GM21529 (cell line): Measurements from ENCODE around the gene RNU6-1.

Source experiments
- ATAC-seq: cut with Tn5 transposase; IDR thresholded peaks from one replicate; pipeline ENCODE4 v1.9.1; 2021; ENCODE audit not compliant: unreplicated experiment

RNU6-1 gene

GRCh38 chr15:67834581-67835296, 5.1 kb downstream of the RNU6-1 start:
- no peak for ATAC-seq

GRCh38 chr15:67833710-67834511, 5.9 kb downstream of the RNU6-1 start:
- ATAC-seq, result no peak

GRCh38 chr15:67832897-67833709, 6.7 kb downstream of the RNU6-1 start:
- ATAC-seq, result no peak

DNA sequence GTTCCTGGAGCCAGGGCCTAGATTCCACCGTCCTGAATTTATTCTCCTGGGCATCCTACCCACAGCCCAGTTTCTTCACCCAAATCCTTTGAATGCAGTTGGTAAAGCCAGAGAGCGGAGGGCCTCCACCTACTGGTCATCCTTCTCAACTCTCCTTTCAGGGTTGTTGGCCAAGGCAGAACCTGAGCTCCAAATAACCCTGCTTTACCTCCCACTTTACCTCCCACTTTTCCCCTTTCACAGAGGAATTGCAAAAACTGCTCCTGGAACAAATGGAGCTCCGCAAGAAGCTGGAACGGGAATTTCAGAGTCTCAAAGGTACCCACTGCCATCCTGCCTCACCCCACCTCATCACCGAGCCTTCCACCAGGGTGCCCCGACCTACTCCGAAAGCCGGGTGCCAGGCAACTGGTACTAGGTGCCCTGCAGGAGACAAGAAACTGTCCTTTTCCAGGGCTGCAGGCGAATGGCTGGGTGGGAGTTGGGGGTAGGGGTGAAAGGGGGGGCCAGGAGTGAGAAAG, 7.8 kb downstream of the RNU6-1 start:
- ATAC-seq, result no peak

GRCh38 chr15:67831363-67831762, 8.5 kb downstream of the RNU6-1 start:
- ATAC-seq, result no peak

DNA sequence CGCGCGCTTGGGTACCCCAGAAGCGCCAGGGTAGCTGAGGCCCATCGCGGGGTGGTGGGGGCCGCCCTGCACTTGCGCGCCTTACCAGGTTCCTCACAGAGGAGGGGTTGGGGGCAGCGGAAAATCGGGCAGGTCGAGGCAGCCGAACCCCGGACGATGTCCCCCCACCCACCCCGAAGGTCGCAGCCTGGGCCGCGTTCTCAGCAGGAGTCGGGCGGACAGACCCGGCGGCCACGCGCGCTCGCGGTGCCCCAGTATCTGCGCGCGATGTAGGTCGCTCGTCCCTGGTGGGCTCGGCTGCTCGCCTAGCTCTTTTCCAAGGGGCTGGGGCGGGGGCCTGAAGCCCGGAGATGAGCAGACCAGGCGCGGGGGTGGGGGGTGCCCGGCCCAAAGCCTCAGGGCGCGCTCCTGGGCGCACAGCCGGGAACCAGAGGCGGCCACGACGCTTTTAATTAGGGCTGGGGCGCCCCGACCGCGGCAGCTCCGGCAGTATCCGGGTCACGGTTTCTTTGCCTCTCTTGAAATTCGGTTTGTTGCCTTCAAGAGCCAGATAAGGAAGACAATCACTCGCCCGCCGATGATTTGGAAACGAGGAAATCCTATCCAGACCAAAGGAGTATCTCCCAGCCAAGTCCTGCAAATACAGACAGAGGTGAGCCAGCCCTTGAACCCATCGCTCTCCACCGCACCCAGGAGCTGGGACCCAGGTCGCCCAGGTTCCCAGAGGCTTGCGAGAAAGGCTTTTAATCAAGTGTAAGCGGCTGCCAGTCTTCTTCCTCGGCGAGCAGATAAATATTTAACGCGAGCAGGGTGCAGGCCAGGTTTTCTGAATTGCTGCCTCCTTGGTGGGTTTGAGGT, 10.0 kb downstream of the RNU6-1 start:
- ATAC-seq, result no peak

DNA sequence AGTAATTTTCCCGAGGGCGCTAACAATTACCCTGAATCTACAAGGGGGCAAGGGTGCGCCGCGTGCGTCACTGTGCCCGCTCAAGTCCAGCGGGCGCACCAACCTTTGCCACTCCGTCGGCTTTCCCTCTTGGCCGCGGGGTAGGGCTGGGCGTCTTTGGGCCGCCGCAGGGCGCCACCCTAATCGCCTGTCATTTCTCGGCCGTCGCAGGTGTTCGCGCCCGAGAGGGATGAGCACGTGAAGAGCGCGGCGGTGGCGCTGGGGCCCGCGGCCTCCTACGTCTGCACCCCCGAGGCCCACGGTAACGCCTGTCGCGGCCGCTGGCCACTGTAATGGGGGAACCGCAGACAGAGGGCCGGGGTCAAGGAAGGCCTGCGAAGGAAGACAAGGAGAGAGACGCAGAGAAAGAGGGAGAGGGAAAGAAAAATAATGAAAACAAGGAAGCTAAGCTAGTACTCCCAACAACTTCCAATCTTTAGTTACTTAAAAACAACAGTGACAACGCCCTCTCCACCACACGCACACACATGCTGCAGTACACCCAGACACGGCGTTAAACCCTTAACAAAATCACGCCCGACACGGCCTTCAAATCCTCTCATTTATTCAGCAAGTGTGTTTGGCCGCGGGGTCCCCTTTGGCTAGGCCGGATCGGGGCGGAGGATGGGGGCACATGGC, 10.7 kb downstream of the RNU6-1 start:
- ATAC-seq, result no peak

DNA sequence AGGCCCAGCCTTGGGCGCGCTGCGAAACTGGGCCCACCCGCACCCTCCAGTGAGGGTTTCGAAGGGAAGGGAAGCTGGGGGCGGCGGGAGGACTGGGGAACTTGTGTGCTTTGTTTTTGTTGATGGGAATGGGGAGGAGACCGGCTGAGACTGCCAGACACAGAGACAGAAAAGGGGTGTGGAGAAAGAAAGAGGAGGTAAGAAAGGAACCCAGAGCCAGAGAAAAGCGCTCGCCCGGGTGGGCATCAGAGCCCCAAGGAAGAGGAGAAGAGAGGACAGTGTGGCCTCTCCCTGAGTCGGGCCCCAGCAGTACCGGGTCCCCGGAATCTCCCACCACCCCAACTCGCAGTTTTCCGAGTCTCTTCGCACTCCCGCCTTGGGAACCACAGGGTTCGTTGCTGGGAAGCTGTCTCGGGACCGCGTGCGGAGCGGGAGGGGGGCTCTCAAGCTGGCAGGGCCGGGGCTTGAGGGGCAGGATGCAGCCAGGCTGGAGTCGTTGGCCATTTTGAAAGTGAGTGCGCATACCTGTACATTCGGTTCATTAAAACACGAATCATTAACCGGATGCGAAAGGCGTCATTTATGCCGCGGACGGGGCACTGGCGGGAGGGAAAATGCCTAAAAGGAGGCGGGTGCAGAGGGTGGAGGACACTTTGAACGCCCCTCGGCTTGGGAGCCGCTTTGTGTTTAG, 11.4 kb downstream of the RNU6-1 start:
- ATAC-seq, result no peak

DNA sequence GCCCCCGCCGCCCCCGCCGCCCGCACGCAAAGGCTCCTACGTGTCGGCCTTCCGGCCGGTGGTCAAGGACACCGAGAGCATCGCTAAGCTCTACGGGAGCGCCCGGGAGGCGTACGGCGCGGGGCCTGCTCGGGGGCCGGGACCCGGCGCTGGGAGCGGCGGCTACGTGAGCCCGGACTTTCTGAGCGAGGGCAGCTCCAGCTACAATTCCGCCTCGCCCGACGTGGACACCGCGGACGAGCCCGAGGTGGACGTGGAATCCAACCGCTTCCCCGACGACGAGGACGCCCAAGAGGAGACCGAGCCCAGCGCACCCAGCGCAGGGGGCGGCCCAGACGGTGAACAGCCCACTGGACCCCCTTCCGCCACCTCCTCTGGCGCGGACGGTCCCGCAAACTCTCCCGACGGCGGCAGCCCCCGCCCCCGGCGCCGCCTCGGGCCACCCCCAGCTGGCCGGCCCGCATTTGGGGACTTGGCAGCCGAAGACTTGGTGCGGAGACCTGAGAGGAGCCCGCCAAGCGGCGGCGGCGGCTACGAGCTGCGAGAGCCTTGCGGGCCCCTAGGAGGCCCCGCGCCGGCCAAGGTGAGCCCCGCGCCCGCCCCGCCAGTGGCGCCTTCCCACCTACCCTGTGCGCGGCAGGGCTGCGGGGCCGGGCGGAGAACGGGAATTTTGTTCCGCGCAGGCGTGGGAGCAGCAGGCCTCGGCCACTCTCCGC, 12.1 kb downstream of the RNU6-1 start:
- ATAC-seq, result no peak

DNA sequence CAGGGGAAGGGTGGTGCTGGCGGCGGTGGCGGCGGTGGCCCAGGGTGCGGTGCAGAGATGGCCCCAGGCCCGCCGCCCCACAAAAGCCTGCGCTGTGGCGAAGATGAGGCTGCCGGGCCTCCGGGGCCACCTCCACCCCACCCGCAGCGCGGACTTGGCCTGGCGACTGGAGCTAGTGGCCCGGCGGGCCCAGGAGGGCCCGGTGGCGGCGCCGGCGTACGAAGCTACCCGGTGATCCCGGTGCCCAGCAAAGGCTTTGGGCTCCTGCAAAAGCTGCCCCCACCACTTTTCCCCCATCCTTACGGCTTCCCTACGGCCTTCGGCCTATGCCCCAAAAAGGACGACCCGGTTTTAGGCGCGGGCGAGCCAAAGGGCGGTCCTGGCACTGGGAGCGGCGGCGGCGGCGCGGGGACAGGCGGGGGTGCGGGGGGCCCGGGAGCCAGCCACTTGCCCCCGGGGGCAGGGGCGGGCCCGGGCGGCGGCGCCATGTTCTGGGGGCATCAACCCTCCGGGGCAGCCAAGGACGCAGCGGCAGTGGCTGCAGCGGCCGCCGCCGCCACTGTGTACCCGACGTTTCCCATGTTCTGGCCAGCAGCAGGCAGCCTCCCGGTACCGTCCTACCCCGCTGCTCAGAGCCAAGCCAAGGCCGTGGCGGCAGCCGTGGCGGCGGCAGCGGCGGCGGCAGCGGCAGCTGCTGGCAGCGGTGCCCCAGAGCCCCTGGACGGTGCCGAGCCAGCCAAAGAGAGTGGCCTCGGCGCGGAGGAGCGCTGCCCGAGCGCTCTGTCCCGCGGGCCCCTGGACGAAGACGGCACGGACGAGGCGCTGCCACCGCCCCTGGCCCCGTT, 12.9 kb downstream of the RNU6-1 start:
- ATAC-seq, result no peak

- ATAC-seq, result no peak
Measured at GRCh38 chr15:67825881-67826716, 13.7 kb downstream of the RNU6-1 start.

DNA sequence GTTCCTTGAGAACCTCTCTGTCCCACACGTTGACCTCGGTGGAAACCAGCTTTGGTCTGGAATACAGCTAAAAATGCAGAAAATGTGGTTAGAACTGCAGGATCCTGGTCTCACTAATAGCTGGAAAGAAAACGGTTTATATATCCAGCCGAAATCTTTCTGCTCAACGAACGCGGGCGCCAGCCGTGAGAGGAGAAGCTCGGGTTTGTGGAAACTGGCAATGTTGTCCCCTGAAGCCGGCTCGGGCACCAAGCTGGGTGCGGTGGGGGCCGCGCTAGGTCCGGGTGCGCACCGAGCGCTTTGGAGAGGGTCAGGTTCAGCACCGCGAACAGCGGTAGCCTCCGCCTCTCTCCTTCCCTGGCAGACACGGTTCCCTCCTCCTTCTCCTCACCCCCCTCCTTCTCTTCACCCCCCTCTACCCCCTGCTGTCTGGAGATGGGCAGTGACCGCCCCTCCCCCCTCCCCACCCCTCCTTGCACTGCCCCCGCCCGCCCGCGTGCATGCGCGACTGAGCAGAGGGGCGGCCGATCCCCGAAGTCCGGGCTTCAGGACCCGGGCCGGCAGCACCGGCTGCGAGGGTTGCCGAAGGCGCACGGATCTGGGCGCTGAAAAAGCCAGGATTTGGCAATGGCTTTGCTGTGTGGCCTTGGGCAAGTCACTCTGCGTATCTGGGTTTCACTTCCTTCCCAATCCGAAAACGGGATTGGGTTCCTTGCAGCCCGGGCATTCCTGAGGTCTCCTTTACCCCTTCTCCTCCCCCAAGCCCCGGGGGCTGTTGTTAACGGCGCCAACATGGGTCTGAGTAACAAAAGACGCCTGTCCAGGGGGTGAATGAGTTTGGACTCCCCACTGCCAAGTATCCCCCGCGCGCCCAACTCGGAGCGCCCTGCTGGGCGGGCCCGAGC, 14.6 kb downstream of the RNU6-1 start, which contains the start of gene SKOR1:
Gene SKOR1, plus strand, starts transcription at position 534 of the 905 bp plus-strand sequence. Its CDS starts 94 bp downstream, at position 628.
- ATAC-seq, result no peak

DNA sequence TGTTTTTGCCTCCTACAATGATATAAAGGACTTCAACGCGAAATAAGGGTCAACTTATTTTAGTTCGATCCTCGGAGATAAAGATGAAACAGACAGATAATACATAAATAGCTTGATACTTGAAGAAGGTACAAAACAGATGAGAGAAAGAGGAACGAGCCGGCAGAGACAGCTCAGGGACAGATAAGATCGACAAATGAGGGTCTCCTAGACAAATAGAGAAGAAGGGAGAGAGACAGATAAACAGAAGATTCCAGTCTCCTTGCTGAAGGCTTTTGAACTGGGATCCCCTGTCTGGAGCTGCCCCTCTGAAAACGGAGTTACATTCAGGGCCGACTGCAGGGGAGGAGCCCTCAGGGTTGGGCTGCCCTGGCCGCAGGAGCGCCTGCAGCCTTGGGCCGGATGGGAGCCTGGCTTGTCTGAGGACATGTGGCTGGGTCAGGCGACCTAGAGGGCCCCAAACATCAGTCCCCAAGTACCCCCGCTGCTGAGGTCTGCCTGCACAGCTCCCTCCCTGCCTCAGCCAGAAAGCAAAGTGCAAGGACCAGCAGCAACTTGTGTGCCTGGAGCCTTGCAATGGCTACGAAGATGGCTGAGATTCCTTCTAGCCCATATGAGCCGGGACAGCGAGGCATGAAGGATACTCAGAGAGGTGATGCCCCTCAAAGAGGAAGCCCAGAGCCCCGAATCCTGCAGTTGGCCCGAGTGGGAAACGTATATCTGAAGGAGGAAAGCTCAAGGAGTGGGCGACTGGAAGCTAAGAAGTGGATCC, 15.5 kb downstream of the RNU6-1 start:
- no peak for ATAC-seq

DNA sequence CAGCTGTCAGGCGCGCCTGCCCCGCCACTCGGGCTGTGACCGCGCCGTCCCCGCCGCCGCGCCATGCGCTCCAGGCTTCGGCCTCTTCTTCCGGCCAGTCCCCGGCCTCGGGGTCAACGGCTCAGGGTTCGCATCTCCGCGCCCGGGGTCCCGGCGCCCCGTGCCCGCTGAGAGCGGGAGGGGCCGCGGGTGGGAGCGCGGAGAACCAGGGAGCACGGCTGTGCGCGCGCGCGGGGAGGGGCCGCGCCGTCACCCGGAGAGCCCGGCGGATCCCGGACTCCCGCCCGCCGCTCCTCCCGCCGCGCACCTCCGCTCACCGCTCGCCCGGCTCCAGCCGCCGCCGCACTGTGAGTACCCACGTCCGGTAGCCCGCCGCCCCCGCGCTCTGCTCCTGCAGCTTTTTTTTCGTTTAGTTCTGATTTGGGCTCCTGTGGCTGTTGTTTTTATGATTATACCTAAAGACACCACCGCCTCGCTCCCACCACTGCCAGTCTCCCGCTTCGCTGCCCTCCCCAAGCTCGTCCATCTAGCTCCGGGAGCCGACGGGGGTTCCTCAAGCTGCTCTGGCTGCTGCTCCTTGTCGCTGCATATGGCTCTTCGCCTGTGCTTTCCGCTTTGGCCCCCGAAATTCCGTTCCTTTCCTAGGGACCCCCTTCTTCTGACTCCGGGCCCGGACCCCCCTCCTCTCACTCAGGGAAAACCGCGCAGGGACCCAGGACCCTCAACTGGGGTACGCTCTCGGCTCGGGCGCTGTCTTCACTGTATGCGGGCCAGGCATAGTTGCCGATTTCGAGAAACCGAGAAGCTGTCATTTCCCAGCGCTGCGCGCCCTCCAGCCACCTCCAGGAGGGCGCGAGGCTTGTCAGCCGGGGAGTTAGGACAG, 16.3 kb downstream of the RNU6-1 start:
- ATAC-seq, result no peak
